Measurements from ENCODE around the gene SYNGR3. TPM values are rescaled to one million over a fixed set of nuclear protein-coding genes. Genes with fewer than 3 reads are reported as not detected.

Gene SYNGR3
- total and polyA plus RNA-seq, 2 of the 13 experiments (the other 11 are each of a cell fraction or from before 2014, with no cell fraction given) = 0.97 to 5.7 TPM

- TF ChIP-seq, protein P1, sequence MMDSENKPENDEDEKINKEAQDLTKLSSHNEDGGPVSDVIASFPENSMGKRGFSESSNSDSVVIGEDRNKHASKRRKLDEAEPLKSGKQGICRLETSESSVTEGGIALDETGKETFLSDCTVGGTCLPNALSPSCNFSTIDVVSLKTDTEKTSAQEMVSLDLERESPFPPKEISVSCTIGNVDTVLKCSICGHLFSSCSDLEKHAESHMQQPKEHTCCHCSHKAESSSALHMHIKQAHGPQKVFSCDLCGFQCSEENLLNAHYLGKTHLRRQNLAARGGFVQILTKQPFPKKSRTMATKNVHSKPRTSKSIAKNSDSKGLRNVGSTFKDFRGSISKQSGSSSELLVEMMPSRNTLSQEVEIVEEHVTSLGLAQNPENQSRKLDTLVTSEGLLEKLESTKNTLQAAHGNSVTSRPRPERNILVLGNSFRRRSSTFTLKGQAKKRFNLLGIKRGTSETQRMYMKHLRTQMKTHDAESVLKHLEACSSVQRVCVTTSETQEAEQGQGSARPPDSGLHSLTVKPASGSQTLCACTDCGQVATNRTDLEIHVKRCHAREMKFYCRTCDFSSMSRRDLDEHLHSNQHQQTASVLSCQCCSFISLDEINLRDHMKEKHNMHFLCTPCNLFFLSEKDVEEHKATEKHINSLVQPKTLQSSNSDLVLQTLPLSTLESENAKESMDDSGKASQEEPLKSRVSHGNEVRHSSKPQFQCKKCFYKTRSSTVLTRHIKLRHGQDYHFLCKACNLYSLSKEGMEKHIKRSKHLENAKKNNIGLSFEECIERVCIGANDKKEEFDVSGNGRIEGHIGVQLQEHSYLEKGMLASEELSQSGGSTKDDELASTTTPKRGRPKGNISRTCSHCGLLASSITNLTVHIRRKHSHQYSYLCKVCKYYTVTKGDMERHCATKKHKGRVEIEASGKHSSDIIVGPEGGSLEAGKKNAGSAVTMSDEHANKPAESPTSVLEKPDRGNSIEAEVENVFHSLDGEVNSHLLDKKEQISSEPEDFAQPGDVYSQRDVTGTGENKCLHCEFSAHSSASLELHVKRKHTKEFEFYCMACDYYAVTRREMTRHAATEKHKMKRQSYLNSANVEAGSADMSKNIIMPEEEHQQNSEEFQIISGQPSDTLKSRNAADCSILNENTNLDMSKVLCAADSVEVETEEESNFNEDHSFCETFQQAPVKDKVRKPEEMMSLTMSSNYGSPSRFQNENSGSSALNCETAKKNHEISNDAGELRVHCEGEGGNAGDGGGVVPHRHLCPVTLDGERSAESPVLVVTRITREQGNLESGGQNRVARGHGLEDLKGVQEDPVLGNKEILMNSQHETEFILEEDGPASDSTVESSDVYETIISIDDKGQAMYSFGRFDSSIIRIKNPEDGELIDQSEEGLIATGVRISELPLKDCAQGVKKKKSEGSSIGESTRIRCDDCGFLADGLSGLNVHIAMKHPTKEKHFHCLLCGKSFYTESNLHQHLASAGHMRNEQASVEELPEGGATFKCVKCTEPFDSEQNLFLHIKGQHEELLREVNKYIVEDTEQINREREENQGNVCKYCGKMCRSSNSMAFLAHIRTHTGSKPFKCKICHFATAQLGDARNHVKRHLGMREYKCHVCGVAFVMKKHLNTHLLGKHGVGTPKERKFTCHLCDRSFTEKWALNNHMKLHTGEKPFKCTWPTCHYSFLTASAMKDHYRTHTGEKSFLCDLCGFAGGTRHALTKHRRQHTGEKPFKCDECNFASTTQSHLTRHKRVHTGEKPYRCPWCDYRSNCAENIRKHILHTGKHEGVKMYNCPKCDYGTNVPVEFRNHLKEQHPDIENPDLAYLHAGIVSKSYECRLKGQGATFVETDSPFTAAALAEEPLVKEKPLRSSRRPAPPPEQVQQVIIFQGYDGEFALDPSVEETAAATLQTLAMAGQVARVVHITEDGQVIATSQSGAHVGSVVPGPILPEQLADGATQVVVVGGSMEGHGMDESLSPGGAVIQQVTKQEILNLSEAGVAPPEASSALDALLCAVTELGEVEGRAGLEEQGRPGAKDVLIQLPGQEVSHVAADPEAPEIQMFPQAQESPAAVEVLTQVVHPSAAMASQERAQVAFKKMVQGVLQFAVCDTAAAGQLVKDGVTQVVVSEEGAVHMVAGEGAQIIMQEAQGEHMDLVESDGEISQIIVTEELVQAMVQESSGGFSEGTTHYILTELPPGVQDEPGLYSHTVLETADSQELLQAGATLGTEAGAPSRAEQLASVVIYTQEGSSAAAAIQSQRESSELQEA (CRISPR knock-in tag; IDR thresholded peaks at IDR 0.05; ENCODE audit: not compliant biosample characterization) = no peak
- TF ChIP-seq NFE2 (CRISPR knock-in tag; IDR thresholded peaks at IDR 0.05) (no peak), ATF1 (CRISPR knock-in tag; IDR thresholded peaks at IDR 0.05) (no peak), TBP (CRISPR knock-in tag; IDR thresholded peaks at IDR 0.05) (no peak), BHLHE40 (IDR thresholded peaks at IDR 0.05; ENCODE audit: low read length) (peak; percentile 28; the same call in 1 of the 2 replicates), AGO2 (optimal IDR thresholded peaks at IDR 0.05; ENCODE audit: low read depth, low read length) (no peak), NR1H2 (CRISPR knock-in tag; IDR thresholded peaks at IDR 0.05; ENCODE audit: borderline replicate concordance, low read depth) (no peak), EP300 (IDR thresholded peaks at IDR 0.05; ENCODE audit: low read depth in 2 of 2, low read length in 2 of 2) (no peak), EP300 (CRISPR knock-in tag; IDR thresholded peaks at IDR 0.05; ENCODE audit: borderline replicate concordance) (no peak), ZNF672 (CRISPR knock-in tag; IDR thresholded peaks at IDR 0.05) (no peak), HDAC6 (IDR thresholded peaks at IDR 0.05; ENCODE audit: low read depth, low read length) (no peak), MEIS2 (CRISPR knock-in tag; IDR thresholded peaks at IDR 0.05) (0 out of 2 replicates have a peak, but pooled peaks have one; percentile 11), TAF1 (CRISPR knock-in tag; IDR thresholded peaks at IDR 0.05) (peak; percentile 81), SMAD3 (CRISPR knock-in tag; IDR thresholded peaks at IDR 0.05) (no peak), ZNF234 (CRISPR knock-in tag; conservative IDR thresholded peaks at IDR 0.05) (no peak), KLF16 (CRISPR knock-in tag; IDR thresholded peaks at IDR 0.05) (no peak; a peak in 1 of 4 replicates), PHF5A (CRISPR knock-in tag; IDR thresholded peaks at IDR 0.05; ENCODE audit: low read depth, unreplicated experiment) (no peak), ZNF230 (CRISPR knock-in tag; IDR thresholded peaks at IDR 0.05) (0 out of 2 replicates have a peak, but pooled peaks have one; percentile 17), ZNF879 (CRISPR knock-in tag; IDR thresholded peaks at IDR 0.05) (no peak; the same call in 1 of the 2 replicates)
These were observed 20.2 kb downstream of the SYNGR3 start, which contains the start of gene ZNF598 (continued) for GRCh38 chr16:2009791-2010510.

Data from HepG2 (cell line).